Rectal smooth muscle tissue (tissue), 1 donor: Measurements from ENCODE around the gene HBA2.
A peak's percentile ranks its signal among the peaks of the same experiment; 100 is the strongest.
"Not testable (repeated sequence)": the region's sequence is repeated elsewhere in the genome, so short reads cannot be mapped to it uniquely, and the experiment has no call there.

Experiments used
- H3K27ac ChIP-seq: one replicate; pipeline ENCODE4 v1.7.0; 2013; ENCODE audit warnings: low read depth, low read length, inconsistent platforms
- H3K27me3 ChIP-seq: one replicate; pipeline ENCODE4 v1.7.0; 2013; ENCODE audit warnings: low read length; ENCODE audit not compliant: control insufficient read depth, insufficient read depth
- H3K36me3 ChIP-seq: one replicate; pipeline ENCODE4 v1.7.0; 2013; ENCODE audit warnings: low read length; ENCODE audit not compliant: control insufficient read depth, insufficient read depth
- H3K4me1 ChIP-seq: one replicate; pipeline ENCODE4 v1.7.0; 2013; ENCODE audit warnings: low read length; ENCODE audit not compliant: control insufficient read depth, insufficient read depth
- H3K4me3 ChIP-seq: one replicate; pipeline ENCODE4 v1.7.0; 2013; ENCODE audit warnings: low read length
- H3K9ac ChIP-seq: one replicate; pipeline ENCODE4 v1.7.0; 2013; ENCODE audit warnings: low read length

HBA2 gene

GRCh38 chr16:144797-145252, 27.9 kb upstream of the HBA2 start:
- H3K27ac ChIP-seq = no peak overlapping the region
- no peak overlapping the region for H3K9ac ChIP-seq
- H3K4me1 ChIP-seq = no peaks in the 10 kb centered on the region
- H3K27me3 ChIP-seq = peaks cover 3% of the 10 kb centered on the region
- no peak overlapping the region for H3K4me3 ChIP-seq
- H3K36me3 ChIP-seq = no peaks in the 10 kb centered on the region

DNA sequence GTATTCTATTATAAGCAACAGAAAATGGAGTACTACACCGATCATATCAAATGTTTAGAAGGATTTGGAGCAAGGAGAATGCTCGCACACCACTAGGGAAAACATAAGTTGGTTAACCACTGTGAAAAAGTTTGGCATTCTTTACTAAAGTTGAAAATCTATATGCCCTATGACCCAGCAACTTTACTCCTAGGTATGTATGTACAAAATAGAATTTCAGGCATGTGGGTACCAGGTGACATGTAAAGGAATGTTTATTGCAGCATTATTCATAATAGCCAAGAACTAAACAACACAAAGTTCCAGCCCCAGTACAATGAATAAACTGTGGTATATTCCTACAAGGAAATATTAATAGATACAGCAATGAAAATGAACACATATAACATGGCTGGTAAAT, 26.0 kb upstream of the HBA2 start:
- Histone ChIP-seq H3K36me3 (no peaks in the 10 kb centered on the region), H3K9ac (no peak overlapping the region), H3K4me1 (no peaks in the 10 kb centered on the region), H3K27ac (no peak overlapping the region), H3K4me3 (no peak overlapping the region), H3K27me3 (peaks cover 3% of the 10 kb centered on the region)

- Histone ChIP-seq H3K27ac (no peak overlapping the region), H3K9ac (no peak overlapping the region), H3K27me3 (peaks cover 3% of the 10 kb centered on the region), H3K36me3 (no peaks in the 10 kb centered on the region), H3K4me3 (no peak overlapping the region), H3K4me1 (no peaks in the 10 kb centered on the region)
Observed at GRCh38 chr16:149024-149660, 23.5 kb upstream of the HBA2 start.

DNA sequence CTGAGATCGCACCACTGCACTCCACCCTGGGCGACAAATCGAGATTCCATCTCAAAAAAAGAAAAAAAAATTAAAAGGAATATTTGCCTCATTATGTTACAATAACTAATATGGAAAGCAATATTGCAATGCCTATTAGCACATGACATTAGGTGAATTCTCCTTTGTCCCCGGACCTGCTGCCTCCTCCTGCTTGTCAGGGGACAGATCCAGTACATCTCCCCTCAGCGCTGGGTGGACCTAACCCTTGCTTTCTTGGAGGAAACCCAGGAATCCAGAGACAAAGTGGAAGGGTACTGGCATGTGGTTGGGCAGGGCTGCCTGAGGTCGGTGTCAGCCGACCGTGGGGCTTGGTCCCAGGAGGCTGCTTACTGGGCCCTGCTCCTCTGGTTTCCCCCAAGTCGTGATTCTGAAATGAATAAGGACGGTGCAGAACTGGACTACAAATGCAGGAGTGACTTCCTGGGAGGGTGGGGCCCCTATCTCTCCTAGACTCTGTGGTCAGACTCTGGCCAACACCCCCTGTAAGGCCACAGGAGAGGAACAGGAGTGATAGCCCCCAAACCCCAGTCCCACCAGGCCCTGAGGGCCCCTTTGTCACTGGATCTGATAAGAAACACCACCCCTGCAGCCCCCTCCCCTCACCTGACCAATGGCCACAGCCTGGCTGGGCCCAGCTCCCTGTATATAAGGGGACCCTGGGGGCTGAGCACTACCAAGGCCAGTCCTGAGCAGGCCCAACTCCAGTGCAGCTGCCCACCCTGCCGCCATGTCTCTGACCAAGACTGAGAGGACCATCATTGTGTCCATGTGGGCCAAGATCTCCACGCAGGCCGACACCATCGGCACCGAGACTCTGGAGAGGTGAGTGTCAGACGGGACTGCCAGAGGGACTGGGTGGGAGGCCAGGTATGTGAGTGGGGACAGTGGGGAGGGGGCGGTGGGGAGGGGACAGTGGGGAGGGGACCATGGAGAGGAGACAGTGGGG, 20.2 kb upstream of the HBA2 start, which contains the start of gene HBZ:
TSS of gene HBZ (plus strand) at position 504 of the 988 bp plus-strand sequence. CDS start at position 770, 266 bp downstream.
- Histone ChIP-seq H3K27me3 (peaks cover 9% of the 10 kb centered on the region), H3K4me3 (no peak within 1 kb of the TSS), H3K9ac (no peak within 1 kb of the TSS), H3K4me1 (peaks cover 5% of the 10 kb centered on the region), H3K36me3 (no peaks in the 10 kb centered on the region), H3K27ac (no peak within 1 kb of the TSS)

GRCh38 chr16:153129-153521, 19.6 kb upstream of the HBA2 start:
- not testable (repeated sequence) for H3K27ac ChIP-seq, H3K4me3 ChIP-seq, H3K4me1 ChIP-seq, H3K9ac ChIP-seq, H3K27me3 ChIP-seq, H3K36me3 ChIP-seq

DNA sequence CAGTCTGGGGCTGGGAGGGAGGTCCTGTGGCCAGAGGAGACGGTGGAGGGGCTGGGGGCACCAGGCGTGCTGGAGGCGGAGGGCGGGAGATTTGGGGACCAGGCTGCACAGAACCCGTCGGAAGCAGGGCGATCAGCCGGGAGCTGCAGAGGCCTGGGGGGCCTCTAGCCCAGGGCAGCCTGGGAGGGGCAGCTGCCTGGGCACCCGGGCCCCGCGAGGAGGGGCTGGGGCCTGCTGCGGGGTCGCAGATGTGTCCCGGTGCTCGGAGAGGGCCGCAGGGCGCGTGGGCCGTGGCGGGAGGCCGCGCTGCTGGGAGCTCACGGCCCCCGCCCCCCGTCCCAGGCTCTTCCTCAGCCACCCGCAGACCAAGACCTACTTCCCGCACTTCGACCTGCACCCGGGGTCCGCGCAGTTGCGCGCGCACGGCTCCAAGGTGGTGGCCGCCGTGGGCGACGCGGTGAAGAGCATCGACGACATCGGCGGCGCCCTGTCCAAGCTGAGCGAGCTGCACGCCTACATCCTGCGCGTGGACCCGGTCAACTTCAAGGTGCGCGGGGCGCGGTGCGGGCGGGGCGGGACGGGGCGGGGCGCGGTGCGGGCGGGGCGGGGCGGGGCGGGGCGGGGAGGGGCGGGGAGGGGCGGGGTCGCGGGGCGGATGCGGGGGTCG, 19.0 kb upstream of the HBA2 start:
- H3K27me3 ChIP-seq, H3K27ac ChIP-seq, H3K4me3 ChIP-seq, H3K36me3 ChIP-seq, H3K4me1 ChIP-seq, H3K9ac ChIP-seq: not testable (repeated sequence)

GRCh38 chr16:154217-155030, 18.3 kb upstream of the HBA2 start:
- Histone ChIP-seq H3K4me3 (peak overlapping the region; percentile 55), H3K27me3 (peaks cover 9% of the 10 kb centered on the region), H3K36me3 (no peaks in the 10 kb centered on the region), H3K27ac (no peak overlapping the region), H3K9ac (no peak overlapping the region), H3K4me1 (peaks cover 5% of the 10 kb centered on the region)

DNA sequence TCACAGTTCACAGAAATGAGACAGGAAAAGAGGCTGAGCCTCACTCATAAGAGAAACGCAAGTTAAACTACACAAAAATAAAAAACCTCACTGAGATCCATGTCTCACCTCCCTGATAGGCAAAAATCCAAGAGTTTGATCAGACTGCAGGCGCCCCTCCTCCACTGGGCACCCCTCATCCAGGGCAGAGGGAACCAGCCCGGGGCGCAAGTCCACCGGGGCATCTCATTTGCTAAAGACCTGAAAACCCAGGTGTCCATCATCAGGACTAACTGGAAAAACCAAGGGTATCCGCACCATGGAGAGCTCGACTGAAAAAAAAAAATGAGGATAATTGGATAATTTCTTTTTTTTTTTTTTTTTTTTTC, 17.7 kb upstream of the HBA2 start:
- Histone ChIP-seq H3K9ac (no peak overlapping the region), H3K27me3 (peaks cover 9% of the 10 kb centered on the region), H3K4me3 (no peak overlapping the region), H3K36me3 (no peaks in the 10 kb centered on the region), H3K4me1 (peaks cover 5% of the 10 kb centered on the region), H3K27ac (no peak overlapping the region)

DNA sequence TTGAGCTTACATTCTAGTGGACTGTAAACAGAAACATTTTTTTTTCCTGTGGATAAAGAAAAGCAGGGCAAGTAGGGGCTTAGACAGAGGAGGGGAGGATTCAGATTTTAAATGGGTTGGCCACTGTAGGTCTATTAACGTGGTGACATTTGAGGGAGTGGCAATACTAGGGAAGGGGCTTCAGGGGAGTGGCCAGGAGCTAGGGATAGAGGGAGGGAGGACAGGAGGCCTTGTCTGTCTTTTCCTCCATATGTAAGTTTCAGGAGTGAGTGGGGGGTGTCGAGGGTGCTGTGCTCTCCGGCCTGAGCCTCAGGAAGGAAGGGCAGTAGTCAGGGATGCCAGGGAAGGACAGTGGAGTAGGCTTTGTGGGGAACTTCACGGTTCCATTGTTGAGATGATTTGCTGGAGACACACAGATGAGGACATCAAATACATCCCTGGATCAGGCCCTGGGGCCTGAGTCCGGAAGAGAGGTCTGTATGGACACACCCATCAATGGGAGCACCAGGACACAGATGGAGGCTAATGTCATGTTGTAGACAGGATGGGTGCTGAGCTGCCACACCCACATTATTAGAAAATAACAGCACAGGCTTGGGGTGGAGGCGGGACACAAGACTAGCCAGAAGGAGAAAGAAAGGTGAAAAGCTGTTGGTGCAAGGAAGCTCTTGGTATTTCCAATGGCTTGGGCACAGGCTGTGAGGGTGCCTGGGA, 13.4 kb upstream of the HBA2 start:
- Histone ChIP-seq H3K27ac (no peak overlapping the region), H3K4me1 (peaks cover 5% of the 10 kb centered on the region), H3K27me3 (peaks cover 8% of the 10 kb centered on the region), H3K9ac (no peak overlapping the region), H3K36me3 (no peaks in the 10 kb centered on the region), H3K4me3 (no peak overlapping the region)

DNA sequence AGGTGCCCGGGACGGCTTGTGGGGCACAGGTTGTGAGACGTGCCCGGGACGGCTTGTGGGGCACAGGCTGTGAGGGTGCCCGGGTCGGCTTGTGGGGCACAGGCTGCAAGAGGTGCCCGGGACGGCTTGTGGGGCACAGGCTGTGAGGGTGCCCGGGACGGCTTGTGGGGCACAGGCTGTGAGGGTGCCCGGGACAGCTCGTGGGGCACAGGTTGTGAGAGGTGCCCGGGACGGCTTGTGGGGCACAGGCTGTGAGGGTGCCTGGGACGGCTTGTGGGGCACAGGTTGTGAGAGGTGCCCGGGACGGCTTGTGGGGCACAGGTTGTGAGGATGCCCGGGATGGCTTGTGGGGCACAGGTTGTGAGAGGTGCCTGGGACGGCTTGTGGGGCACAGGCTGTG, 12.4 kb upstream of the HBA2 start:
- H3K36me3 ChIP-seq, H3K4me1 ChIP-seq, H3K9ac ChIP-seq, H3K27me3 ChIP-seq, H3K27ac ChIP-seq, H3K4me3 ChIP-seq: not testable (repeated sequence)

- Histone ChIP-seq H3K36me3 (no peaks in the 10 kb centered on the region), H3K27ac (no peak overlapping the region), H3K9ac (no peak overlapping the region), H3K27me3 (peaks cover 8% of the 10 kb centered on the region), H3K4me3 (no peak overlapping the region), H3K4me1 (no peaks in the 10 kb centered on the region)
Observed at GRCh38 chr16:160691-161190, 11.9 kb upstream of the HBA2 start.
